Trophoblast cell (in vitro differentiated cells and primary cell): ENCODE measurements around the gene RNF145.

Experiments
- DNase-seq, 2 donors: peaks; one replicate each; pipeline ENCODE4 v3.0.0-alpha.2; 2016
- H2AFZ ChIP-seq: 2 replicates; pipeline ENCODE4 v1.6.1; 2013; ENCODE audit warnings: low read length, moderate library complexity, mild to moderate bottlenecking; ENCODE audit not compliant: insufficient read depth, poor library complexity
- H2AK5ac ChIP-seq: 2 replicates; pipeline ENCODE4 v1.6.1; 2013; ENCODE audit warnings: mild to moderate bottlenecking, low read length
- H2BK120ac ChIP-seq: 2 replicates; pipeline ENCODE4 v1.6.1; 2013; ENCODE audit warnings: low read length, mild to moderate bottlenecking, moderate library complexity; ENCODE audit not compliant: insufficient read depth, poor library complexity
- H2BK12ac ChIP-seq: 2 replicates; pipeline ENCODE4 v1.6.1; 2013; ENCODE audit warnings: mild to moderate bottlenecking, low read length, moderate library complexity
- H2BK5ac ChIP-seq: 2 replicates; pipeline ENCODE4 v1.6.1; 2013; ENCODE audit warnings: low read length, low read depth, moderate library complexity, mild to moderate bottlenecking; ENCODE audit not compliant: poor library complexity
- H3K14ac ChIP-seq: 2 replicates; pipeline ENCODE4 v1.6.1; 2013; ENCODE audit warnings: mild to moderate bottlenecking, low read length
- H3K18ac ChIP-seq: 2 replicates; pipeline ENCODE4 v1.6.1; 2013; ENCODE audit warnings: mild to moderate bottlenecking, low read length
- H3K23ac ChIP-seq: 2 replicates; pipeline ENCODE4 v1.6.1; 2013; ENCODE audit warnings: low read length
- H3K27ac ChIP-seq: 2 replicates; pipeline ENCODE4 v1.5.1; 2013; ENCODE audit warnings: low read depth, mild to moderate bottlenecking, inconsistent platforms, low read length, moderate library complexity
- H3K27me3 ChIP-seq: 2 replicates; pipeline ENCODE4 v1.6.1; 2013; ENCODE audit warnings: inconsistent platforms, mild to moderate bottlenecking, low read length, moderate library complexity; ENCODE audit not compliant: insufficient read depth
- H3K36me3 ChIP-seq, 2 experiments: 1 replicate in 1 of 2; 2 replicates in 1 of 2; pipeline ENCODE4 v1.6.1; 2013; ENCODE audit warnings: low read length in 2 of 2, mild to moderate bottlenecking in 2 of 2, moderate library complexity in 1 of 2; ENCODE audit not compliant: insufficient read depth in 2 of 2, control insufficient read depth in 1 of 2
- H3K4ac ChIP-seq: 2 replicates; pipeline ENCODE4 v1.6.1; 2013; ENCODE audit warnings: low read depth, mild to moderate bottlenecking, low read length, moderate library complexity
- H3K4me1 ChIP-seq, 2 experiments: 1 replicate in 1 of 2; 2 replicates in 1 of 2; pipeline ENCODE4 v1.6.1; 2013; ENCODE audit warnings: low read length in 2 of 2, mild to moderate bottlenecking in 2 of 2, moderate library complexity in 1 of 2; ENCODE audit not compliant: insufficient read depth in 2 of 2, control insufficient read depth in 1 of 2
- H3K4me2 ChIP-seq: 2 replicates; pipeline ENCODE4 v1.6.1; 2013; ENCODE audit warnings: inconsistent platforms, mild to moderate bottlenecking, low read length, moderate library complexity
- H3K4me3 ChIP-seq: 2 replicates; pipeline ENCODE4 v1.5.1; 2013; ENCODE audit warnings: mild to moderate bottlenecking, low read depth, low read length, inconsistent platforms
- H3K79me1 ChIP-seq: one replicate; pipeline ENCODE4 v1.6.1; 2013; ENCODE audit warnings: low read length
- H3K79me2 ChIP-seq: 2 replicates; pipeline ENCODE4 v1.6.1; 2013; ENCODE audit warnings: low read length, mild to moderate bottlenecking; ENCODE audit not compliant: control insufficient read depth, insufficient read depth, poor library complexity
- H3K9ac ChIP-seq: 2 replicates; pipeline ENCODE4 v1.6.1; 2013; ENCODE audit warnings: mild to moderate bottlenecking, low read length
- H3K9me3 ChIP-seq: 2 replicates; pipeline ENCODE4 v1.6.1; 2013; ENCODE audit warnings: low read depth, mild to moderate bottlenecking, control low read depth, inconsistent platforms, low read length; ENCODE audit not compliant: insufficient read depth
- H4K12ac ChIP-seq: 2 replicates; pipeline ENCODE4 v1.6.1; 2013; ENCODE audit warnings: low read depth, mild to moderate bottlenecking, low read length, moderate library complexity
- H4K8ac ChIP-seq: 2 replicates; pipeline ENCODE4 v1.6.1; 2013; ENCODE audit warnings: low read depth, mild to moderate bottlenecking, low read length, moderate library complexity
- H4K91ac ChIP-seq: one replicate; pipeline ENCODE4 v1.6.1; 2013; ENCODE audit warnings: low read depth, mild to moderate bottlenecking, low read length, moderate library complexity
- WGBS: extraction: QIAGEN DNeasy Blood & Tissue Kit; methylation state at CpG from one replicate; pipeline ENCODE4 v1.1.7; 2013; ENCODE audit warnings: missing lambda C conversion rate; ENCODE audit not compliant: insufficient read length, insufficient coverage; ENCODE audit errors: extremely low coverage; 5-methylcytosine and 5-hydroxymethylcytosine counted together

The RNF145 gene

DNA sequence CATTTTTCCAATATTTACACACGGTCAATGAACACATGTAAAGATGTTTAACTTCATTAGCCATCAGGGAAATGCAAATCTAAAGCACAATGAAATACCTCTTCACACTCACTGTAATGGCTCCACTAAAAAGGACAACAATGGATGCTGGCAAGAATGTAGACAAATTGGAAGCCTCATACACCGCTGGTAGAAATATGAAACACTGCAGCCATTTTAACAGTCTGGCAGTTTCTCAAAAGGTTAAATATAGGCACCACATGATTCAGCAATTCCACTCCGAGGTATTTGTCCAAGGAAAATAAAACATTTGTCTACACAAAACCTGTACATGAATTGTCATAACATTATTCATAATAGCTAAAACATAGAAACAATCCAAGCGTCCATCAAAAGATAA lies 20.0 kb downstream of the RNF145 start:
- Histone ChIP-seq H2BK12ac (no peak overlapping the region), H3K4me1 (peaks cover 0 to 2% of the 10 kb centered on the region in 2 experiments), H3K14ac (no peak overlapping the region), H3K9me3 (no peaks in the 10 kb centered on the region), H3K4ac (no peak overlapping the region), H3K36me3 (peaks cover 2 to 7% of the 10 kb centered on the region in 2 experiments), H3K27ac (no peak overlapping the region), H4K12ac (no peak overlapping the region), H4K8ac (no peak overlapping the region), H3K79me2 (no peaks in the 10 kb centered on the region), H2AK5ac (no peak overlapping the region), H3K27me3 (no peaks in the 10 kb centered on the region), H3K4me3 (no peak overlapping the region), H3K4me2 (no peak overlapping the region), H2BK5ac (no peak overlapping the region), H3K18ac (no peak overlapping the region), H3K79me1 (no peaks in the 10 kb centered on the region), H4K91ac (no peak overlapping the region), H2BK120ac (no peak overlapping the region), H2AFZ (no peak overlapping the region), H3K23ac (no peak overlapping the region), H3K9ac (no peak overlapping the region)
- no peak for DNase-seq
- WGBS: no CpG with 5 or more reads among the region's 4 CpGs

DNA sequence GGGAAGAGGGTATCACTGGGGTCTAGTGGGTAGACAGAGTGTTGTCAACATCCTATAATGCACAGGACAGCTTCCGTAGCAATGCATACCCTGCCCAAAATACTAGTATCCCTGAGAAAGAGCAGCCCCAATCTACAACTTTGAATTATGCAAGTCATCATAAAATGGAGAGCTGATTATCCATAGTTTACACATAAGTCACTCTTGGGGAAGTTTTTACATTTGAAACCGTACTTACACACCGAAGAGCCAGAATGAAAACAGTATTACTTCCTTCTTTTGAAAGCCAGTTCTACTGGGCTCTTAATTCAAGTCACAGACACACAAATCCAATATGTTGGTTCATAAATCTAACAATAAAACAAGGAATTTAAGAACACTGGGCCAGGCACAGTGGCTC lies 21.6 kb downstream of the RNF145 start:
- Histone ChIP-seq H3K27ac (no peak overlapping the region), H3K27me3 (no peaks in the 10 kb centered on the region), H2AFZ (no peak overlapping the region), H2BK120ac (no peak overlapping the region), H2AK5ac (no peak overlapping the region), H2BK5ac (no peak overlapping the region), H3K14ac (no peak overlapping the region), H3K4ac (no peak overlapping the region), H4K91ac (no peak overlapping the region), H3K9ac (peak overlapping the region; percentile 18), H3K4me2 (no peak overlapping the region), H3K18ac (no peak overlapping the region), H3K4me3 (no peak overlapping the region), H3K36me3 (peaks cover 2 to 3% of the 10 kb centered on the region in 2 experiments), H2BK12ac (no peak overlapping the region), H4K8ac (no peak overlapping the region), H3K79me1 (no peaks in the 10 kb centered on the region), H3K23ac (no peak overlapping the region), H3K79me2 (no peaks in the 10 kb centered on the region), H3K9me3 (no peaks in the 10 kb centered on the region), H4K12ac (no peak overlapping the region), H3K4me1 (peaks cover 0 to 2% of the 10 kb centered on the region in 2 experiments)
- DNase-seq: peak in 1 of 2 donors; percentile 36
- no CpG with 5 or more reads among the region's 3 CpGs for WGBS

DNA sequence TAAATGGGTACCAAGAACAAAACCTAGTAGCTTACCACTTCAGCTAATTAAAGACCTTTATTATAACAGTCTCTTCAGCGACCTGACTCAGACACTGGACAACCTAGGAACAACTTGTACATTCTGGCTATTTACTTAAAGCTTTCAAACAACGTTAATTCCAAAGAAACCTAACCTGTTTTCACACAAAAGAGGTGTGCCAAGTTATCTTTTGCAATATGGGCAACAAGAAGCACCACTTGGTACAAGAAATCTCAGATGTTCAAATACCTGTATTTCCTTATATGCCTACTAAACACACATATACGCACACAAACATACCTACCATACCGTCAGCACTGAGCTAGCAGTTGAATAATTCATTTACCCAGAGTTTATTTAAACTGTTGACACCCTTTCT lies 23.0 kb downstream of the RNF145 start:
- H3K4me2 ChIP-seq: no peak overlapping the region
- peak; percentile 57 to 93 for DNase-seq
- no CpG with 5 or more reads among the region's 4 CpGs for WGBS
- H3K18ac ChIP-seq: no peak overlapping the region
- H4K12ac ChIP-seq: no peak overlapping the region
- no peaks in the 10 kb centered on the region for H3K9me3 ChIP-seq
- no peak overlapping the region for H3K9ac ChIP-seq
- no peak overlapping the region for H3K4me3 ChIP-seq
- no peak overlapping the region for H3K27ac ChIP-seq
- H4K8ac ChIP-seq: no peak overlapping the region
- no peaks in the 10 kb centered on the region for H3K79me2 ChIP-seq
- peaks cover 2 to 3% of the 10 kb centered on the region in 2 experiments for H3K36me3 ChIP-seq
- H3K14ac ChIP-seq: no peak overlapping the region
- no peak overlapping the region for H2BK120ac ChIP-seq
- no peak overlapping the region for H2AK5ac ChIP-seq
- H3K27me3 ChIP-seq: no peaks in the 10 kb centered on the region
- H3K4me1 ChIP-seq: peaks cover 0 to 2% of the 10 kb centered on the region in 2 experiments
- no peak overlapping the region for H2BK5ac ChIP-seq
- H4K91ac ChIP-seq: no peak overlapping the region
- no peak overlapping the region for H2BK12ac ChIP-seq
- H3K4ac ChIP-seq: no peak overlapping the region
- H3K23ac ChIP-seq: no peak overlapping the region
- no peak overlapping the region for H2AFZ ChIP-seq
- no peaks in the 10 kb centered on the region for H3K79me1 ChIP-seq

DNA sequence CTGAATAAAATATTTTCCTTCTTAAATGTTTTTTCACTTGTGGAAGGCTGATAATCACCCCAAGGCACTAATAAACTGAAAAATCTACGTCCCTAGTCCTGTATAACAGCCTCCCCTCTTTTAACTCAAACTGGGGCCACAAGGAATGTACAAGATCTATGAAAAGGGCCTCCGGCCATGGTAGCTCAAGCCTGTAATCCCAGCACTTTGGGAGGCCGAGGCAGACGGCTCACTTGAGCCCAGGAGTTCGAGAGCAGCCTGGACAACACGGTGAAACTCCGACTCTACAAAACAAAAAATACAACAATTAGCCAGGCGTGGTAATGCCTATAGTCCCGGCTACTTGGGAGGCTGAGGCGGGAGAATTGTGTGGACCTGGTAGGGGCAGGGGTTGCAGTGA lies 23.6 kb downstream of the RNF145 start:
- Histone ChIP-seq H4K12ac (no peak overlapping the region), H2BK5ac (no peak overlapping the region), H2AK5ac (no peak overlapping the region), H3K79me2 (no peaks in the 10 kb centered on the region), H2BK12ac (peak overlapping the region; percentile 49), H2BK120ac (no peak overlapping the region), H3K23ac (no peak overlapping the region), H3K4me2 (no peak overlapping the region), H4K8ac (no peak overlapping the region), H3K9me3 (no peaks in the 10 kb centered on the region), H3K9ac (no peak overlapping the region), H3K18ac (no peak overlapping the region), H3K4me1 (peaks cover 0 to 2% of the 10 kb centered on the region in 2 experiments), H4K91ac (no peak overlapping the region), H3K4me3 (no peak overlapping the region), H3K36me3 (peaks cover 2 to 3% of the 10 kb centered on the region in 2 experiments), H3K27ac (no peak overlapping the region), H3K27me3 (no peaks in the 10 kb centered on the region), H3K79me1 (no peaks in the 10 kb centered on the region), H2AFZ (no peak overlapping the region), H3K4ac (peak overlapping the region; percentile 36), H3K14ac (no peak overlapping the region)
- no CpG with 5 or more reads among the region's 10 CpGs for WGBS
- peak in 1 of 2 donors; percentile 13 for DNase-seq
